Measurements from ENCODE around the gene PNMA6A. TPM values are rescaled to one million over a fixed set of nuclear protein-coding genes. Genes with fewer than 3 reads are reported as not detected.
A peak's percentile ranks its signal among the peaks of the same experiment; 100 is the strongest.

The PNMA6A gene
- total and polyA plus RNA-seq, 2 of the 13 experiments (the other 11 are each of a cell fraction or from before 2014, with no cell fraction given) = 0.11 to 0.66 TPM

- no peak for TF ChIP-seq NR2F6 (IDR thresholded peaks at IDR 0.05)
- TF ChIP-seq NR2F6 (CRISPR knock-in tag; IDR thresholded peaks at IDR 0.05) = no peak
- peak; percentile 49; the same call in 1 of the 2 replicates for TF ChIP-seq ZGPAT (CRISPR knock-in tag; IDR thresholded peaks at IDR 0.05)
- no peak for TF ChIP-seq ZNF441 (CRISPR knock-in tag; IDR thresholded peaks at IDR 0.05; ENCODE audit: borderline replicate concordance)
- no peak for TF ChIP-seq NCOA1 (CRISPR knock-in tag; IDR thresholded peaks at IDR 0.05)
- no peak for TF ChIP-seq ZNF335 (CRISPR knock-in tag; IDR thresholded peaks at IDR 0.05)
- no peak for TF ChIP-seq SOX13 (IDR thresholded peaks at IDR 0.05)
- TF ChIP-seq SOX13 (CRISPR knock-in tag; conservative IDR thresholded peaks at IDR 0.05 in 1 of 2, IDR thresholded peaks at IDR 0.05 in 1 of 2) = no peak
- TF ChIP-seq CREBL2 (CRISPR knock-in tag; IDR thresholded peaks at IDR 0.05; ENCODE audit: borderline replicate concordance) = no peak
- no peak for TF ChIP-seq PHB2 (IDR thresholded peaks at IDR 0.05; ENCODE audit: partially characterized antibody)
- TF ChIP-seq ZNF414 (CRISPR knock-in tag; IDR thresholded peaks at IDR 0.05) = no peak
- TF ChIP-seq ZNF557 (CRISPR knock-in tag; IDR thresholded peaks at IDR 0.05) = no peak
- no peak for TF ChIP-seq ZXDC (CRISPR knock-in tag; IDR thresholded peaks at IDR 0.05)
- TF ChIP-seq E2F2 (CRISPR knock-in tag; IDR thresholded peaks at IDR 0.05; ENCODE audit: borderline replicate concordance) = 0 out of 2 replicates have a peak, but pooled peaks have one; percentile 12
- no peak for TF ChIP-seq TRIM22 (IDR thresholded peaks at IDR 0.05)
- 0 out of 2 replicates have a peak, but pooled peaks have one; percentile 21 for TF ChIP-seq EED (CRISPR knock-in tag; IDR thresholded peaks at IDR 0.05)
- TF ChIP-seq TFDP1 (CRISPR knock-in tag; IDR thresholded peaks at IDR 0.05; ENCODE audit: borderline replicate concordance) = no peak
- no peak for TF ChIP-seq ZNF367 (CRISPR knock-in tag; IDR thresholded peaks at IDR 0.05; ENCODE audit: borderline replicate concordance)
- no peak for TF ChIP-seq ZNF253 (CRISPR knock-in tag; IDR thresholded peaks at IDR 0.05; ENCODE audit: borderline replicate concordance)
- TF ChIP-seq ATF5 (CRISPR knock-in tag; IDR thresholded peaks at IDR 0.05; ENCODE audit: low read depth) = no peak
These were observed 39.7 kb upstream of the PNMA6A start (continued) for GRCh38 chrX:153032397-153033118.
